Endodermal cell (in vitro differentiated cells): ENCODE data around the gene SLC46A3. TPM values are rescaled to one million over a fixed set of nuclear protein-coding genes. Genes with fewer than 3 reads are reported as not detected.

Experiments used
- DNase-seq: peaks from one replicate; pipeline ENCODE4 v3.0.0-alpha.2; 2017
- H3K27ac ChIP-seq: 2 replicates; pipeline ENCODE4 v1.5.1; 2013; ENCODE audit warnings: mild to moderate bottlenecking, low read depth, low read length, moderate library complexity
- H3K27me3 ChIP-seq: 2 replicates; pipeline ENCODE4 v1.6.1; 2013; ENCODE audit warnings: mild to moderate bottlenecking, low read length, moderate library complexity; ENCODE audit not compliant: insufficient read depth, control insufficient read depth, poor library complexity, severe bottlenecking
- H3K36me3 ChIP-seq: 2 replicates; pipeline ENCODE4 v1.7.0; 2013; ENCODE audit warnings: mild to moderate bottlenecking, low read length, moderate library complexity; ENCODE audit not compliant: control insufficient read depth, insufficient read depth
- H3K4me1 ChIP-seq: one replicate; pipeline ENCODE4 v1.7.0; 2013; ENCODE audit warnings: low read length; ENCODE audit not compliant: control insufficient read depth, insufficient read depth
- H3K4me3 ChIP-seq: 2 replicates; pipeline ENCODE4 v1.5.1; 2013; ENCODE audit warnings: mild to moderate bottlenecking, low read length, moderate library complexity
- H3K9ac ChIP-seq: 2 replicates; pipeline ENCODE4 v1.6.1; 2013; ENCODE audit warnings: mild to moderate bottlenecking, low read length, moderate library complexity; ENCODE audit not compliant: poor library complexity, severe bottlenecking; ENCODE audit errors: extremely low read depth
- H3K9me3 ChIP-seq: 2 replicates; pipeline ENCODE4 v1.6.1; 2013; ENCODE audit warnings: mild to moderate bottlenecking, low read length, moderate library complexity; ENCODE audit not compliant: control insufficient read depth
- H3K27ac Mint-ChIP-seq: 2 replicates; pipeline ENCODE4 v1.8.0; 2020; ENCODE audit warnings: mixed read lengths
- H3K27me3 Mint-ChIP-seq: 2 replicates; pipeline ENCODE4 v1.8.0; 2021; ENCODE audit warnings: mild to moderate bottlenecking, mixed read lengths; ENCODE audit not compliant: insufficient read depth
- H3K36me3 Mint-ChIP-seq: 2 replicates; pipeline ENCODE4 v1.8.0; 2020; ENCODE audit warnings: low read depth, mixed read lengths
- H3K4me1 Mint-ChIP-seq: 2 replicates; pipeline ENCODE4 v1.8.0; 2020; ENCODE audit warnings: mixed read lengths
- H3K4me3 Mint-ChIP-seq: 2 replicates; pipeline ENCODE4 v1.8.0; 2020; ENCODE audit warnings: mild to moderate bottlenecking, moderate library complexity, mixed read lengths
- H3K9me3 Mint-ChIP-seq: 2 replicates; pipeline ENCODE4 v1.8.0; 2020; ENCODE audit warnings: mild to moderate bottlenecking, mixed read lengths
- WGBS, 2 experiments: methylation state at CpG; one replicate each; pipeline versions ENCODE4 v1.1.5 to v1.1.7; 2013; ENCODE audit warnings: missing lambda C conversion rate in 2 of 2, mixed read lengths in 1 of 2; ENCODE audit not compliant: insufficient coverage in 1 of 2, insufficient read length in 1 of 2; 5-methylcytosine and 5-hydroxymethylcytosine counted together
- total RNA-seq, 2 donors: library from RNA; stranded (reverse); fragmentation: NEBNext Ultra II Directional in 1 of 2; extraction: Animal tissue kit (Norgen Biotek cat#: 25700) in 1 of 2; gene quantifications; 2 replicates in 1 of 2; 3 replicates in 1 of 2; pipeline ENCODE4 v1.2.1, GENCODE V29; 2021
- TF ChIP-seq, protein P1 (sequence below): fragments of 200-600 bp; sonication (generic); conservative IDR thresholded peaks from 2 replicates; pipeline ENCODE4 v1.5.0; 2021; ENCODE audit warnings: antibody characterized with exemption, mild to moderate bottlenecking

SLC46A3 gene
- total RNA-seq, 2 donors from 2014 or later, result 1.8 to 2.9 TPM

DNA sequence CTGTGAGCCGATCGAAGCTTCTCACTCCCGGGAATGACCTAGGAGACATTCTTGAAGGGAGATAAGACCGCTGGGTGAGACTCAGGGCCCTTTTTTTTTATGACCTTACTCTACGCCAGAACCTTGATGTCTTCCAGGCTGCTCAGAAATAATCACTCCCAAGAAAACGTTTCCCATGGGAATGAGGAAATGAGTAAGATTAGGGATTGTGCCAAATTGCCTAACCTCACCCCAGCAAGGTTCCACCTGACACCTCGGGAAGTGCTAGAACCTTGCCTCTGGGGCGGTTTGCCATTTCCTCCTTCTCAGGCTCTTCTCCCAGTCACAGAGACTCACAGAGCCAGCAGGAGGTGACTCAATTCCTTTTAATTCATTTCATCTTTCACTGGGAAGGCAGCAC is 2.3 kb downstream of the SLC46A3 start:
- H3K27me3 Mint-ChIP-seq, result peaks cover 24% of the 10 kb centered on the region
- H3K4me3 ChIP-seq, result peak overlapping the region; percentile 93

DNA sequence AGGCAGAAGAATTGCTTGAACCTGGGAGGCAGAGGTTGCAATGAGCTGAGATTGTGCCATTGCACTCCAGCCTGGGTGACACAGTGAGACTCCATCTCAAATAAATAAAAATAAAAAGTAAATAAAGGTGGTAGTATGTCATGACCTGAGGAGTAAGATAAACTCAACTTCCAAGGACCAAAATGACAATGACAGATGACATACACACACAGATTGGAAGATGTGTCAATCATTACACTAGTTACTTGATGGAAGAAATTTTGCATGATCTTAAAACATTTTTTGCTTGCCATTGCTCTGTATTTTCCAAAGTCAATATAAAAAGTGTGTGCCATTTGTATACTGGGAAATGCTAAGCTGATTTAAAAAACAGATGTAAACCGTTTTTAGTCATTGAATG is 4.1 kb downstream of the SLC46A3 start:
- Histone ChIP-seq H3K4me1 (peaks cover 6% of the 10 kb centered on the region), H3K27me3 (no peaks in the 10 kb centered on the region), H3K9me3 (no peaks in the 10 kb centered on the region), H3K27ac (no peak overlapping the region), H3K36me3 (peaks cover 5% of the 10 kb centered on the region), H3K9ac (no peak overlapping the region), H3K4me3 (no peak overlapping the region)
- Mint-ChIP-seq H3K4me3 (no peak overlapping the region), H3K36me3 (no peaks in the 10 kb centered on the region), H3K9me3 (no peaks in the 10 kb centered on the region), H3K27ac (no peak overlapping the region), H3K27me3 (peaks cover 16% of the 10 kb centered on the region), H3K4me1 (peaks cover 34% of the 10 kb centered on the region)
- no peak for DNase-seq
- TF ChIP-seq, protein P1, sequence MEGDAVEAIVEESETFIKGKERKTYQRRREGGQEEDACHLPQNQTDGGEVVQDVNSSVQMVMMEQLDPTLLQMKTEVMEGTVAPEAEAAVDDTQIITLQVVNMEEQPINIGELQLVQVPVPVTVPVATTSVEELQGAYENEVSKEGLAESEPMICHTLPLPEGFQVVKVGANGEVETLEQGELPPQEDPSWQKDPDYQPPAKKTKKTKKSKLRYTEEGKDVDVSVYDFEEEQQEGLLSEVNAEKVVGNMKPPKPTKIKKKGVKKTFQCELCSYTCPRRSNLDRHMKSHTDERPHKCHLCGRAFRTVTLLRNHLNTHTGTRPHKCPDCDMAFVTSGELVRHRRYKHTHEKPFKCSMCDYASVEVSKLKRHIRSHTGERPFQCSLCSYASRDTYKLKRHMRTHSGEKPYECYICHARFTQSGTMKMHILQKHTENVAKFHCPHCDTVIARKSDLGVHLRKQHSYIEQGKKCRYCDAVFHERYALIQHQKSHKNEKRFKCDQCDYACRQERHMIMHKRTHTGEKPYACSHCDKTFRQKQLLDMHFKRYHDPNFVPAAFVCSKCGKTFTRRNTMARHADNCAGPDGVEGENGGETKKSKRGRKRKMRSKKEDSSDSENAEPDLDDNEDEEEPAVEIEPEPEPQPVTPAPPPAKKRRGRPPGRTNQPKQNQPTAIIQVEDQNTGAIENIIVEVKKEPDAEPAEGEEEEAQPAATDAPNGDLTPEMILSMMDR, result no peak
- WGBS, 2 experiments, result 76 to 89% methylated on average over 1 of the region's 1 CpG

More for the DNA sequence above, 2.3 kb downstream of the SLC46A3 start:
- no peak overlapping the region for H3K27ac ChIP-seq
- TF ChIP-seq, protein P1, result no peak
- peaks cover 34% of the 10 kb centered on the region for H3K4me1 Mint-ChIP-seq
- WGBS, 2 experiments, result 30 to 62% methylated on average over 4 to 8 of the region's 8 CpGs
- no peaks in the 10 kb centered on the region for H3K36me3 Mint-ChIP-seq
- no peaks in the 10 kb centered on the region for H3K27me3 ChIP-seq
- peak overlapping the region; percentile 71 for H3K4me3 Mint-ChIP-seq
- H3K36me3 ChIP-seq, result peaks cover 3% of the 10 kb centered on the region
- peak; percentile 86 for DNase-seq
- peaks cover 6% of the 10 kb centered on the region for H3K4me1 ChIP-seq
- peak overlapping the region; percentile 37 for H3K9ac ChIP-seq
- H3K27ac Mint-ChIP-seq, result peak overlapping the region; percentile 82
- no peaks in the 10 kb centered on the region for H3K9me3 Mint-ChIP-seq
- no peaks in the 10 kb centered on the region for H3K9me3 ChIP-seq

DNA sequence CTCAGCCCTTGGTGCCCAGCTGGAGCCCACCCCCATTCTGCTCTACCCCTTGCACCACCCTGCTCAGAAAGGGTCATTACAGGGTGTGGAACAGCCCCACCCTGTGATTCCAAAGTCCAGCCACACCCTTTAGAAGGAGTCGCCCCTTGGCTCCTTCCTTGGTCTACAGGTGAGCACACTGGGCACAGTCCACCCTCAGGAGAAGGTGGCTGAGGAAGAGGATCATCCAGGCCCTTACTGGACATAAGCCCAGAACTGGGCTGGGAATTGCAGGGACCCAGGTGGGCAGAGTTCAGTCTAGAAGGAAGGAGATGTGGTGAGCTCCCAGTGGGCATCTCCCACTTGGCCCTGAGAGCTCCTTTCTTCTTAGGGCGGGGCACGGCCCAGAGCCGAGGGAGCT is 8.6 kb downstream of the SLC46A3 start:
- Mint-ChIP-seq H3K4me1 (peaks cover 4% of the 10 kb centered on the region), H3K9me3 (no peaks in the 10 kb centered on the region), H3K27me3 (no peaks in the 10 kb centered on the region), H3K4me3 (no peak overlapping the region), H3K36me3 (peaks cover 4% of the 10 kb centered on the region), H3K27ac (no peak overlapping the region)
- TF ChIP-seq, protein P1, result no peak
- no peak for DNase-seq
- Histone ChIP-seq H3K4me1 (peaks cover 7% of the 10 kb centered on the region), H3K27ac (no peak overlapping the region), H3K36me3 (peaks cover 5% of the 10 kb centered on the region), H3K9ac (no peak overlapping the region), H3K4me3 (no peak overlapping the region), H3K9me3 (no peaks in the 10 kb centered on the region), H3K27me3 (no peaks in the 10 kb centered on the region)
- WGBS, 2 experiments, result 98% methylated on average over 4 of the region's 4 CpGs; no CpG with 5 or more reads in 1 of the 2 experiments
